NCI-H128 (cell line): Measurements from ENCODE around the gene ERICH4.
A peak's percentile ranks its signal among the peaks of the same experiment; 100 is the strongest.
"Not testable (repeated sequence)": the region's sequence is repeated elsewhere in the genome, so short reads cannot be mapped to it uniquely, and the experiment has no call there.

Source experiments
- DNase-seq: peaks from one replicate; lab custom pipeline; 2025; ENCODE audit not compliant: unreplicated experiment; lab: John Stamatoyannopoulos, UW

ERICH4 gene, protein sequence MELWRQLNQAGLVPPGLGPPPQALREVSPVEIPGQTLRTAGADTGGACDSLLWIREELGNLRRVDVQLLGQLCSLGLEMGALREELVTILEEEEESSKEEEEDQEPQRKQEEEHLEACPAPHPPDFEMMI

DNA sequence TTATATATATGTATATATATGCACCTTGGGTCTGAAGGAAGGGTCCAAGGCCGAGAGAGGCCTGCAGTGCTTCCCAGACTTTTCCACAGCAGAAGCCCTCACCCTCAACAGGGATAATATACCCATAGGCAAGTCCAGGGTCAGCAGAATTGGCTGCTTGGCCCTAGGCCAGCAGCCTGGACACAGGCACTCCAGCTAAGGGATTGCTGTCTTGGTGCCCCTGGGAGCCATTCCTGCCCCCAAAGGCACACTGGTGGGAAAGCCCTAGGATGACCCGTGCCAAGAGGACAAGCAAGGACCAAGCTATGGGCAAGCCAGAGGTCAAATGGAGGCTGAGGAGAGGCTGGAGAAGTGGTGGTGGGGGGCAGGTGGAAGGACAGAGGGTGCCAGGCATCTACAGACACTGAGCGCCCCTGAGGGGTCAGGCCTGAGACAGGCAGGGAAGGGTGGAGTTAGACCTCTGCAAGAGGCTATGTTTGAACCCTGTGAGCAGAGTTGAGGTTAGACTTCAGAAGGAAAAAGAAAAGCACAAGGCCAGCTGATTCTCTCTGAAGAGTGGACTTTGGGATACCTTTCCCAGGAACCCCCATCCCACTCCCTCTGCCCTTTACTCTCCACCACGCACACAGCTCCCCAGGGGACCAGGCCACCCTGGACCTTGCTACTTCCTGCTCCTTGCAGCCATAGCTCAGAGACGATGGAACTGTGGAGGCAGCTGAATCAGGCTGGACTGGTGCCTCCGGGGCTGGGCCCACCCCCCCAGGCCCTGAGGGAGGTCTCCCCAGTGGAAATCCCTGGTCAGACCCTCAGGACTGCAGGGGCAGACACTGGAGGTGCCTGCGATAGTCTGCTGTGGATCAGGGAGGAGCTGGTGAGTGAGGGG is at the start of gene ERICH4:
ERICH4 (plus strand) TSS at position 684 of the 883 bp plus-strand sequence; CDS start at position 698, 14 bp downstream.
- no peak for DNase-seq

DNA sequence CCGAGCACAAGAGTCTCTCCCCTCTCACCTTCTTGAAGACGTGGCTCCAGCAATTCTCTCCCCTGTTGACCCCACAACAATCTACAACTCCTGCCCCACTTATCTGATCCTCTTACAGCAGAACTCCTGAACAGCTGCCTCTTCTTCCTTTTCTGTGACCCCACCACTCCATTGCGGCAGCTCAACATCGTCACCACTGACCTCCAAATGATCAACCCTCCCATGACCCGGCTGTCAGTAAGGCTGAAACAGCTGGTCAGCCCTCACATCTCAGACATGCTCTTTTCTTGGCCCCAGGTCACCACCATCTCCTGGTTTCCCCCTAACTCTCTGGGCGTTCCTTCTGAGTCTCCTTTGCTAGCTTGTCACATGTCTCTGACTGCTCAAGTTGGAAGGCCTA is 47.6 kb upstream of the ERICH4 start:
- no peak for DNase-seq

DNA sequence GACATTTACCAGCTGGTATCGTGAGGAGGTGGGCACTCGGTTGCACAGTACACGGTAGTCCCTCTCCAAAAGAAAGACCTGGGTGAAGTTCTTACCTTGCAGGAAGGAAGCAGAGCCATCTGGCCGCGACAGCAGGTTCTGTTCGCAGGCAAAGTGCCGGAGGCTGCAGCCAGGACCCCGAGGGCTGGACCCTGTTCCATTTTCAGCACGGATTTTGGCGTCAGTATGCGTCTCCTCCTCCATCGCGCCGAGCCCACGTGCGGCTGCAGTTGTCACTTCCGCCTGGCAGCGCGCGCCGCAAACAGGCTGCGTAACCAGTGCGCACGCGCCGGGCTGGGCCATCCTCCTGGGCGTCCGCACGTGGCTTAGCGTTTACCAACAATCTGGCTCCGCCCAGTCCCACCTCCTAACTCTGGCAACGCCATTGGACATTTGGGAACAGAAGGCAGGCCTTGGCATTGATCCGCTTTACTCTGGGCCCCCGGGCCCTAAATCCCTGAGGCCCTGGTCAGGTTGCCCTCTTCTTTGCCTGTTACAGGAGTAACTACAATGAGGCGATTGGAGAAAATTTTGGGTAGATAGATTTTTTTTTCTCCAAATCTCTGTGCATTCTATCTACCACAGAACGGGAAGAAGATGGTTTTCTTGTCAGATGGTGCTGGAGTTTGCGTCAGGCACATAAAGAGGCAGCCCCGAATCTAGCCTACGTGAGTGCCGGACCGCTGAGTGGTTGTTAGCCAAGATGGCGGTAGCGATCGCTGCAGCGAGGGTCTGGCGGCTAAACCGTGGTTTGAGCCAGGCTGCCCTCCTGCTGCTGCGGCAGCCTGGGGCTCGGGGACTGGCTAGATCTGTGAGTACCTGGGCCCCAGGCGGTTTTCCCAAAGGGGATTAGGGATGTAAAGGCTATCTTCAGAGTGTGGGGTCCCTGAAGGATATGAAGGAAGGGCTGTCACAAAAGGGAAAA is 45.6 kb upstream of the ERICH4 start, which contains the start of the genes BCKDHA and EXOSC5:
BCKDHA (plus strand) TSS at position 733 of the 964 bp plus-strand sequence; CDS start at position 743, 10 bp downstream.
EXOSC5 (minus strand) TSS at position 274 of the 964 bp plus-strand sequence; CDS start at position 243, 31 bp downstream.
- peak; percentile 99 for DNase-seq

DNA sequence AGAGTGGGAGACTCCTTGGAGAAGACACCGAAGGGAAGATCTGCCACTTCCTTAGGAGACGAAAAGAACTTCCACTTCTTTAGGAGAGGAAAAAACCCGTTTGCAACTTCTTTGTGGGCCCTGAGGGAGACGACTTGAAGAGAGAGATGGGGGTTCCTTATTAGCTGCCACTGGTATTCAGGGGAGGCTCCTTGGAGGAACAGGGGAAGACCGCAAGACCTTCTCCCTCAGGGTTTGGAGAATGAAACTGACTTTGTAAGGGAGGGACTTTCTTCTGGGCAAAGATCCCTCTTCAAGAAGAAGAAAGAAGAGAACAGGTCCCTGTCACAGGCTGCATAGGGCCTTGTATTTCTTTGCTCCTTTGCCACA is 44.9 kb upstream of the ERICH4 start:
- DNase-seq: no peak

DNA sequence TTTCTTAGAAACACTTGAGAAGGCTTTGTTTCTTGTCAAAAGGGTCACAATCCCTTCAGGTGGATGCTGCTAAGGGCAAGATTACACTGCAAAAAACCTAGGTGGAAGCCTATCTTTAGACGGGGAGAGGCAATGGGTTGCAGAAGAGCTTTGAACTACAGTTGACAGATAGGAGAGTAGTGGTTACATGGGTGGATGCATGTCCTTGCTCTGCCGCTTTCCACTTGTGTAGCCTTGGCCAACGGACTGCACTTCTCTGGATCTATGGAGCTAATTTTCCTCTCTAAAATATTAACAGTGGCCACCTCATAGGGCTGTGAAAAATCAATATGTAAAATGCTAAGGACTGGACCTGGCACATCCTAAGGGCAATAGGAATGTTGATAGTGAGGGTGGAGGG is 44.4 kb upstream of the ERICH4 start:
- DNase-seq: no peak

DNA sequence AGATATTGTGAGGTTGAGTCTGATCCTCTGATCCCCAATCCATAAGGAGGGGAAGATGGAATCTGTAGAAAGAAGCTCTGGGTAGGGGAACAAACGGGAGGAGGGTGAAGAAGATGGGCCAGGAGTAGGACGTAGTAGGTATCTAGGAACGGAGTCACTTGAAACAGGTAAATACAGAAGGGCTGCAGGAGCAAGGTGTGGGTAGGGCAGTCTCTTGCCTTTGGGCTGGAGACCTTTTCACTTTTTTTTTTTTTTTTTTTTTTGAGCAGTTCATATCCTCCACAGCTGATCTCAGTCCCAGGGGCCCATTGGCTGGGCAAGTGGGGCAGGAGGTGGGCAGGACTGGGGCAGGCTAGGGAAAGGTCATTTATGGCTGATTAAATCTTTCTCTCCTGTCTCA is 43.9 kb upstream of the ERICH4 start:
- no peak for DNase-seq

DNA sequence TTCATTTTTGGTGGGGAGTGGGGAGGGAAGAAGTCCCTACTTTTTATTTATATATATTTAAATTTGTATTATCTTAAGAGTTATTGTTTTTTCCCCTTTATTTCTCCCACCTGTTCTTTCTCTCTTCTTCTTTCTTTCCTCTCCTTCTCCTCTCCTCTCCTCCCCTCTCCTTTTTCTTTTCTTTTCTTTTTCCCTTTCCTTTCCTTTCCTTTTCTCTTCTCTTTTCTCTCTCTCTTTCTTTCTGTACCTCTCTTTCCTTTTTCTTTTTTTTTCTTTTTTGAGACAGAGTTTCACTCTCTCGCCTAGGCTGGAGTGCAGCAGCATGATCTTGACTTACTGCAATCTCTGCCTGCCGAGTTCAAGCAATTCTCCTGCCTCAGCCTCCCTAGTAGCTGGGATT is 43.4 kb upstream of the ERICH4 start:
- DNase-seq: no peak

DNA sequence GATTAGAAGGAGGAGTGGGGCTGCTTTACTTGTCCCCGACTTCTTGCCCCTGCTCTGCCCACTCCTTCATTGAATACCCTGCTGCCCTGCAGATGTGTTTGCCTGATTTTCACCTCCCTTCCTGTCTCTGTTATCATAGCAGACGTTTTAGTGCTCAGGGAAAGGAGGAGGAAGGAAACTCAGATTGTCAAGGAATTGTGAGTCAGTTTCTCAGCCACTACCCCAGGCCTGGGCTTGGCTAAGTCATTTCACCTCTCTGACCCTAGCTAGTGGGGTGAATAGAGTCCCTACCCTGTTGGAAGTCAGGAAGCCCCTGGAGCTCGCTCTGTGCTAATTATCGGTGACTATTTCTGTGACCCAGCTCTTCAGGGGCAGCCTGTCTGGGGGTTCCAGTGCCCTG is 41.5 kb upstream of the ERICH4 start:
- DNase-seq: no peak

DNA sequence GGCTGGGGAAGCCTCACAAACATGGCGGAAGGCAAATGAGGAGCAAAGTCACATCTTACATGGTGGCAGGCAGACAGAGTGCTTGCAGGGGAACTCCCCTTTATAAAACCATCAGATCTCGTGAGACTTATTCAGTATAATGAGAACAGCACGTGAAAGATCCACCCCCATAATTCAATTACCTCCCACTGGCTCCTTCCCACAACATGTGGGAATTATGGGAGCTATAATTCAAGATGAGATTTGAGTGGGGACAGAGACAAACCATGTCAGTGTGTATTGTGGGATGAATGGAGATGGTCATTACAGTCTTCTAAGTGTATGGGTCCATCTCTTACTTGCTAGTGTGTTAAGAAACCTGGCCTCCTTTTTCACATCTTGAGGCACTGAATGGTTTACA is 40.9 kb upstream of the ERICH4 start:
- DNase-seq: no peak

DNA sequence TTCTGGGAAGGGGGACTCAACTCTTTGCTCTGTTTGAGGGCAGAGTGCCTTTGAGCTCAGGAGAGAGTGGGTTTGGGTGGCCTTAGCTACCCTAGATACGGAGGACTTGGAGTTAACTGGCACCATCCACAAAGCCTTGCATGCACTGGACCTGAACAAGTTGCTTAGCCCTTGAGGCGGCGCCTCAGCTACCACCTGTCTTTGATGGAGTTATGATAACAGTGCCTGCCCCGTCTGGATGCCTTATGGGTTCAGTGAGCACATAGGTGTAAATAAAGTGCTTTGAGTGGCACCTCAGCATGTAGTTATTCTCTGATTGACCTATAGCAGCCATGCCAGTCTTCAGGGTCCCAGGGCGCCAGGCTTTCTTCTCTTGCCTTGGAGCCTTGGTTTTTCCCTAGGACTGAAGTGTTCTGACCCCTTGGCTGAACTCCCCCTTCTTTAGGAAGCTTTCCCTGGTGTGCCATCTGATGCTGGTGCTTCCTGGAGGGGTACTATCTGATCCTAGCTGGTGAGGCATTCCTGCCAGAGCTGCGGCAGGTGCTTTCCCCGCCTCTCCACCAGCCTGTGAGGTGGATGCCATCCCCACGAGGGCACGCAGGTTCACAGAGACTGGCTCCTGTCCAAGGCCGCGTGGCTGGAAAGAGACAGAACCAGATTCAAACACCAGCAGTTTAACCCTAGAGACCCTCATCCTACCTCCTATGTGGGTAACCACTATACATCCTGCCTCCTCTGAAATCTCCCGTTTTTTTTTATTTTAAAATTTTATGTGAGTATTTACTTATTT is 39.6 kb upstream of the ERICH4 start:
- DNase-seq: no peak

DNA sequence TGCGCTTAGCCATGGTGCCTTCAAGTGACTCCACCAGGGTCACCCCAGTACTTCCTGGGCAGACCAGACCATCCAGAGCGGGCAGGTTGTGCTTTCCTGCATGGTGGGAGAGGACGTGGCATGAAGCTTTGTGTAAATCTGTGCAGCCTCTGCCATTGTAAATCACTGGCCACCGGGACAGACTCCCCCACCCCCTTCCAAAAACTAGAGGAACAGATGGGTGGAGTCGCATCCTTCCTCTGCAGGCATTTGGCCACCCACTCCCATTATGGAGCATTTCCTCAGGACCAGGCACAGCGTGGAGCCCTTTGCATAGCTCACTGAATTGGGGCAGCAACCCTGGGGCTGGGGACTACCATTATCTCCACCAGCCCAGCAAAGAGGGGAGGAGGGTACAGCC is 37.2 kb upstream of the ERICH4 start:
- DNase-seq: no peak

DNA sequence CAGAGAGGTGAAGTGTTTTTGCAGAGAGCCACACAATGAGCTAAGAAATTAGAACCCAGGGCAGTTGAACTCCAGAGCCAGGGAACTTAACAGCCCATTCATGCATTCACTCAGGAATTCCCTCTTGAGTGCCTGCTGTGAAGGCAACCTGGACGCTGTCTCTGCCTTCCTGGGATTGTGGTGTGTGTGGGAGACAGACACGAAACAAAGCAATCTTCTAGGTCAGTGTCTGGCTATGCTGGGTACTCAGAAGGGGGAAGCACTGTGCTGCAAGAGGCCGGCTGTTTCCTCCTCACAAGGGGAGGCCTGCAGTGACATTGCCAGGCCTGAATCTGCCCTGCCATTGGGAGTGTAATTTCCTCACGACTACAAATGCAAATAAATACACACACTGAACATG is 35.7 kb upstream of the ERICH4 start:
- DNase-seq: no peak

DNA sequence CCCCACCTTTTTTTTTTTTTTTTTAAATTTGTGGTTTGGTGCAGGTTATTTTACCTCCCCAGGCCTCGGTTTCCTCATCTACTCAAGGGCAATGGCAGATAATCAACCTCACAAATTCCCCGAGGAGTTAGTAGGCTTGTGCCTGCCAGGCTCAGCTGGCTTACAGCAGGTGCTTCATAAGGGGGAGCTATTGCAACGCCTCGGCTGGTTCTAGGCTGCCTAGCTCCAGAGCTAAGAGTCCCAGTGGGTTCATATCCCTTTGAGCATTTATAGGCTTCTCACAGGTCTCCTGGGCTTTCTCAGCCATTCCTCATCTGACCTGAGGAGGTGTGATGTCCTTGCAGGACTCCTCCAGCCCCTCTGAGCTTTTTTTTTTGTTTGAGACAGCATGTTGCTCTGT is 34.7 kb upstream of the ERICH4 start:
- DNase-seq: no peak

DNA sequence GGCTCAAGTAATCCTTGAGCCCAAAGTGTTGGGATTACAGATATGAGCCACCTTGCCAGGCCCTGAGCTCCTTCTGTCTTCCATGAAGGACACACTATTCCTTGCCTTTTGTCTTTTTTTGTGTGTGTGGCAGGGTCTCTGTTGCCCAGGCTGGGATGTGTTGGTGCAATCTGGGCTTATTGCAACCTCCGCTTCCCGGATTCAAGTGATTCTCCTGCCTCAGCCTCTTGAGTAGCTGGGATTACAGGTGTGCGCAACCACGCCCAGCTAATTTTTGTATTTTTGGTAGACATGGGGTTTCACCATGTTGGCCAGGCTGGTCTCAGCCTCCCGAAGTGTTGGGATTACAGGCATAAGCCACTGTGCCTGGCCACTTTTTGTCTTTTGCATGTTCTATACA is 34.1 kb upstream of the ERICH4 start:
- DNase-seq: not testable (repeated sequence)

DNA sequence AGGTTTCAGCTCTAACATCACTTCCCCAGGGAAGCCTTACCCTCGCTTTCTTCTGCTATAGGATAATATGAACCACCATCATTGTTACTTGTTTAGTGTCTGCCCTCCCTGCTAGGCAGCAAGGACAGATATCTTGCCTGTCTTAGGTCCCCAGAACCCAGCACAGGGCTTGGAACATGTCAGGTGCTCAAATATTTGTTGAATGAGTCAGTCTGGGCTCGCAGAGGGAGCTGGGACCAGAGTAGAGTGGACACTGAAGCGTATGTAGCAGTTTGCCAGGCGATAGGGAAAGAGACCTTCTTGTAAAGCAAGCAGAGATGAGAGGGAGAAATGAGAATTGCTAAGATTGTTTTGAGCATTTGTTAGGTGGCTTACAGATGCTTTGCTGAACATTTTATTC is 33.7 kb upstream of the ERICH4 start:
- no peak for DNase-seq

DNA sequence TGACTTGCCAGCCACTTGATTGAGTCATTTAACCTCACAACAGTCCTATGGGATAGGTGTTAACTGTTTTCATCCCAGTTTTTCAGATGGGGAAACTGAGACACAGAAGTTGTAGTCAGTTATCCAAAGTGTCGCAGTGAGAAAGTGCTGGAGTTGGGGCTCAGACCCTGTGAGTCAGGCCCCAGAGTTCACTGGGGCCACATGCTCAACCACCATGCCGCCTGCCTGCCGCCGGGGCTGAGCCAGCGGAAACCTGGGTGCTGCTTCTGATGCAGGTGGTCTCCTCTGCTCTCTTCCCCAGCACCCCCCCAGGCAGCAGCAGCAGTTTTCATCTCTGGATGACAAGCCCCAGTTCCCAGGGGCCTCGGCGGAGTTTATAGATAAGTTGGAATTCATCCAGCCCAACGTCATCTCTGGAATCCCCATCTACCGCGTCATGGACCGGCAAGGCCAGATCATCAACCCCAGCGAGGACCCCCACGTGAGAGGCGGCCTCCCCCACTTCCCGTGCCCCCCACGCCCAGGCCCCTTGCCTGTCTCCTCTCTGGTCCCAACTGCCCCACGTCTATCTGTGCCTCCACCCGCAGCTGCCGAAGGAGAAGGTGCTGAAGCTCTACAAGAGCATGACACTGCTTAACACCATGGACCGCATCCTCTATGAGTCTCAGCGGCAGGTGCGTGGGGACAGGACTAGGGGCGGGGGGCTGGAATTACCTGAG is 32.5 kb upstream of the ERICH4 start:
- DNase-seq: no peak

DNA sequence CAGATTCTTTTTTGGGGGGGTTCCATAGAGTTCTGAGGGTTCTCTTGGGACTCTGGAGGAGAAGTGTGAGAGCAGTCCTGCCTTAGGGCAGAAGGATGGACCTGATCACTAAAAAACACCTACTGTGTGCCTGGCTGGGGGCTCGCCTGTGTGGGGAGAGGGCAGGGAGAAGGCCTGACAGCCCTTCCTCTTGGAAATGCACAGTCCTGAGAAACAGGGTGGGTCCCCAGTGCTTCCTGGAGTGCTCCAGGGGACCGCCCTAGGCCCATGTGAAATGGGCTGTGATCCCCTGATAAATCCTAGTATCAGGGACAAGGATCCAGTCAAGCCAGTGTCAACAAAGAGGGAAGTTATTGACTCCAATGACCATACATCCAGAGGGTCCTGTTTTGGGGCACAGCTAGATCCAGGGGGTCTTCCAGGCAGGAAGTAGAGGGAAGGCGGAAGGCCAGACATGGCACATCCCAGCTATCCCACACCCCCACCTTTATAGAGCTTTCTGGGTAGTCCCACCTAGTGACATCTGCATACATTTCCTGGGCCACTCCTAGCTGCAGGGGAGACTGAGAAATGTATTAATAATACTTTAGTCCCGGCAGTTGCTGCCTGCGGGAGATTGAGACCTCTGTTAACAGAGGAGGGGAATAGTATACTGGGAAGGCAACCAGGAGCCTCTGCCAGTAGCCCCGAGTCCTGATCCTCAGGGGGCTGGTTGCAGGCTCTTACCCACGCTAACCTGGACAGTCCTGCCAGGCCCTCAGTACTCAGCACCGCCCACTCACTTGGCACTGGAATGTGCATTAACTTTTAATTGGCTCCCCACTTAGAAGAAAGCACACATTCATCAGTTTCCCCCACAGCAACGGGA is 31.6 kb upstream of the ERICH4 start:
- no peak for DNase-seq

DNA sequence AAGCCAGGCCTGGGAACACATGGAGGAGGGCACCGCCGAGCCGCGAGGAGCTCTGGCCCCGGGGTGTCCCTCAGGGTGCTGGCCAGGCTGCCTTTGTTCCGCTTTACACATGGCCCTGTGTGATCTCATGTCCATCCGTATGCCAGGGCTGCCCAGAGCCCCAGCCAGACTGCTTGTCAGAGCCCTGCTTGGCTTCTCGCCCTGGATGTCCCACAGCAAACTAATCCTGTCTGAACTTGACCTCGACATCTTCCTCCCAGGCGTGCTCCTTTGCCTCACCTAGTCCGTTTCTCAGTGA is 31.0 kb upstream of the ERICH4 start:
- DNase-seq: no peak

DNA sequence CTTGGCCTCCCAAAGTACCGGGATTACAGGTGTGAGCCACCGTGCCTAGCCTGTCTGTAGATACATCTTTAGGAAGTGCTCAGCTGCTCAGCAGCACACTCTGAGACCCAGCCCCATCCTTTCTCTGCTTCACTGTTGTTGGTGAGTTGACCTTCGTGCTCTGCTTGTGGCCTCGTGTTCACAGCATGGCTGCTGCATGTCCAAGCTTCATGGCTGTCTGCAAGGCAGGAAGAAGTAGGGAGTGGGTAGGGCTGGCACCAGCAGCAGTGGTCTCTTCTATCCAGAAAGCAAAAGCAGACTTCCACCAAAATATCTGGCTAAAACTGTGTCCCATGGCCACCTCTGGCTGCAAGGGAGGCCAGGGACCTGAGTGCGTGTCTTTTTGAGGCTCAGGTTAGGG is 30.0 kb upstream of the ERICH4 start:
- DNase-seq: no peak
